AG08395 (cell line): ENCODE data around the gene GPATCH1.
"Not testable (repeated sequence)": the region's sequence is repeated elsewhere in the genome, so short reads cannot be mapped to it uniquely, and the experiment has no call there.

Experiments used
- DNase-seq: peaks from one replicate; pipeline ENCODE4 v3.0.0; 2012; ENCODE audit warnings: mixed read lengths, low spot score

The GPATCH1 gene

DNA sequence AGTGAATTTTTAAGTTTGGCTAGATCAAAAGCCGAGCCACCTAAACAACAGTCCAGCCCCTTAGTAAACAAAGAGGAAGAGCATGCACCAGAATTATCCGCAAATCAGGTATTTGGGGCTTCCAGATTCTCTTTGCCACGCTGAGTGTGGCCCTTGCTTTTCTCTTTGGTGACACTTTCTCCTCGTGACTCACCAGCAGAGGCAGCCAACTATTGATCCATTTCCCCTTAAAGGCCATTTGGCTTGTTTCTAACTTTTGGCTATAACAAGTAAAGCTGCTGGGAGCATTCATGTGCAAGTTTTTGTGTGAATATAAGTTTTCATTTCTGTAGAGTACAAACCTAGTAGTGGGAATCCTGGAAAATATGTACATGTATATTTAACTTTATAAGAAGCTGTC is 33.3 kb downstream of the GPATCH1 start:
- no peak for DNase-seq

DNA sequence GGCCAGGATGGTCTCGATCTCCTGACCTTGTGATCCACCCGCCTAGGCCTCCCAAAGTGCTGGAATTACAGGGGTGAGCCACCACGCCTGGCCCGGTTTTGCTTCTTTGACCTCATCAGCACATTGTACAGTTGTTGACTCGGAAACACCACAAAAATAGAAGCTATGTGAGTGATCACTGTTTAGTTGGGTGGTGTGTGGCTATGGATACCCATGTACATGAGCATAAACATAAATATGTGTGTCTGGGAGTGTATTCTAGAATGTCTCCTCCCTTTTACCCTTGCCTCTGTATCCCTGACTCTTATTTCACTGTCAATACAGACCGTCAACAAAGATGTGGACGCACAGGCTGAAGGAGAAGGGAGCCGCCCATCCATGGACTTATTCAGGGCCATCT is 36.5 kb downstream of the GPATCH1 start:
- no peak for DNase-seq

DNA sequence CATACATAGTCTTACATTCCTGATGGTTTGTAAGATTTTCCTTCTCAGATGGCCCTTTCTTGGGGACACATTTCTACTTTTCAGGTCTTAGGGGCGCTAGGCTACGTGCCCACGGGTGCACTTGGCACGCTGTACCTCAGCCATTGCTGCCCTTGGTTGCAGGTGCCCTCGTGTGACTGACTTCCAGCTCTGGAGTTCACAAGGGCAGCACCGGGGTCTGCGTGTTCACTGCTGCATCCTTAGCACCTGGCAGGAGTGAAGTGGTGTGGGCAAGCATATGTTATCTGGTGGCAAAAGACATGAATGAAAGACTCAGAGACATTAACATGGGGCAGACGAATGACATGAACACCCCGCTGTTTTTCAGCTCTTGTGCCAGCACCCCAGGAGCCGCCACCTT is 37.7 kb downstream of the GPATCH1 start:
- DNase-seq: no peak

DNA sequence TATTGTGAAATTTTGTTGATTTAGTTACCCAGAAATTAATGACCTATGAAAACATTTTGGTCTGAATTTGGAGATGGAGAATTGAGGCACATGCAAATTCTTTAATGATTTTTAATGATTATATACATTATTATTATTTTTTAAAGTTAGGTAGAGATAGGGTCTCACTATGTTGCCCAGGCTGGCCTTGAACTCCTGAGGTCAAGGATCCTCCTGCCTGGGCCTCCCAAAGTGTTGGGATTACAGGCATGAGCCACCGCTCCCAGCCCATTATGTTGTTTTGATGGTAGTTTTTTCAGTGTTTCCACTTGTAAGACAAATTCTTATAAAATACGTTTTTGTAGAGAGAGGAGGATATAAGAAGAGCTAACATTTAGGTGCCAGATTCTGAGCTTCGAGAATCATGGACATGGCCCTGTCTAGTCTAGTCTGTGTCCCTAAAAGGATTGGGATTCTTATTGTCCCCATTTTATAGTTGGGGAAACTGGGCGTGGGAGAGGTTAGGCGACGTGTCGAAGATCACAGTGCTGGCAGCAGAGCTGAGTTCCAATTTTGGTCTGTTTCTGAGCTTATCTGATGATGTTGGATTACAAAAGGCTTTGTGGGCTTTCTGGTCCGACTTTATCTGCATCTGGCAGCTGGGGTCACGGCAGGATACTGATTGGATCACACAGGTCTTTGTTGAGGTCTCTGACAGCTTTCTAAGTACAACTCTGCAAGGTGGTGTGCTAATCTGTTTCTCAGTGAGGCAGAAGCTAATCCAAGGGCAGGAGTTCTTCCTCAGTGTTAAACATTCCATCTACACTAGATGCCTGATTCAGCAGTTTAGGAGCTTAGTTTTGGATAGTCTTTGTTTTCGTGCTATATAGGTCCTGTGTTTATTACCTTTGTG is 43.5 kb downstream of the GPATCH1 start:
- no peak for DNase-seq

DNA sequence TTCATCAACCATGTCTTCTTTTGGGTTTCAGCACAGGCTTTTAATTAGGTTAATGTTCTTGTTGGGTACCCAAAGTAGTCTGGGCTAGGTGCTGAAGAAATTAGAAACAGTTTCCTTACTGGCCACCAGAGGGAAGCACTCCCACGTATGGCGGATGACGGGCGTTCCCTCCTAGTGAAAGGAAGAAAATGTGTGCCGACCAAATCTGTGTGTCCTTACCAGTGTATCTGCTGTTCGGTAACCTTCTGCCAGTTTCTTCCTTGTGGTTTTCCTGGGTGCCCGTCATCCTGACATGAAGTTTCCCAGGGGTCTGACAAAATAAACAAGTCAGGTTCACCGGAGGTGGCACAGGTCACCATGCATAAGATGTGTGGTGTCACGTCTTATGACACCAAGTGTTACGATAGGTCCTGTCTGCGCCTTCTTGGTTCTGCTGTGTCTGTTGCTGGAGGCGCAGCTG is 45.0 kb downstream of the GPATCH1 start:
- DNase-seq: peak; percentile 88

DNA sequence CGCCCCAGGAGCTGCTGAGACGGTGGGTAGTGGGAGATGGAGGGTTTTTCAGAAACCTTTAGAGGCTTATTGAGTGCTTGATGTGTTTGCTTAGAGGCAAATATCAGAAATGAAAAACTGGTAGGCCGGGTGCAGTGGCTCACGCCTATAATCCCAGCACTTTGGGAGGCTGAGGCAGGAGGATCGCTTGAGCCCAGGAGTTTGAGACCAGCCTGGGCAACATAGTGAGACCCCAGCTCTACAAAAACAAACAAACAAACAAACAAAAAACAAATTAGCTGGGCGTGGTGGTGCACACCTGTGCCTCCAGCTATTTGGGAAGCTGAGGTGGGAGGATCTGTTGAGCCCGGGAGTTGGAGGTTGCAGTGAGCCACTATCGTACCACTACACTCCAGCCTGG is 45.7 kb downstream of the GPATCH1 start:
- DNase-seq: not testable (repeated sequence)

DNA sequence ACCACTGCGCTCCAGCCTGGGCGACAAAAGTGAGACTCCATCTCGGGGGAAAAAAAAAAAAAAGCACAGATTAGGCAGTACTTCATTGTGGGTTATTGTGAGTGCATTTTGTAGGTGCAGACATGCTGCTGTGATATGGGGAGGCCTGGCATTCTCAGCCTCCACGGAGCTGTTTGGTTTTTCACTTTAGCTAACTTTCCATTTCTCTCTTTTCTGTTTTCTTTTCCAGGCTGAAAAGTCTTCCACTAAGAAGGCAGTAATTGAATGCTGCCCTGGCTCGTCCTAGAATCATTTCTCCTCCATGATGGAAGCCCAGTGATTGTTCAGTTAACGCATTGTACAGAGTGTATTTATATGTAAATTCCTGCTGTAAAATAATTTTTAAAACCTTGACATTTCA is 48.9 kb downstream of the GPATCH1 start:
- DNase-seq: no peak

DNA sequence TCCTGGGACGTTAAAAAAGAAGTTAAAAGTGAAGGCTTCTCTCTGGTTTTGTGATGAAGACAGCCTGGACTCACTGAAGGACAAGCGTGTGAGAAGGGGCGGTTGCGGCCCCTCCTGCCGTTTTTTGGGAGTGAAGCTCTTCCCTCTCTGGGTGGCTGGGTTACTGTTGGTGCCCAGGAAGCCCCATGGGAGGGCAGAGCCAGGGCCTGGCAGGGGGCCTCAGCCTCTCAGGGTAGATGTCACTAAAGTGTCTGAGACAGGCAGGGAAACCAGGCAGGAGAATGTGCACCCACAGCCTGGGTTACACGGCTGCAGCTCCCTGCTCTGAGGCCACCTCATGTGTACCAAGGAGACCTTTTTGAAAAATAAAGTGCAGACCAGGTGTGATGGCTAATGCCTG is 49.5 kb downstream of the GPATCH1 start:
- DNase-seq: no peak

DNA sequence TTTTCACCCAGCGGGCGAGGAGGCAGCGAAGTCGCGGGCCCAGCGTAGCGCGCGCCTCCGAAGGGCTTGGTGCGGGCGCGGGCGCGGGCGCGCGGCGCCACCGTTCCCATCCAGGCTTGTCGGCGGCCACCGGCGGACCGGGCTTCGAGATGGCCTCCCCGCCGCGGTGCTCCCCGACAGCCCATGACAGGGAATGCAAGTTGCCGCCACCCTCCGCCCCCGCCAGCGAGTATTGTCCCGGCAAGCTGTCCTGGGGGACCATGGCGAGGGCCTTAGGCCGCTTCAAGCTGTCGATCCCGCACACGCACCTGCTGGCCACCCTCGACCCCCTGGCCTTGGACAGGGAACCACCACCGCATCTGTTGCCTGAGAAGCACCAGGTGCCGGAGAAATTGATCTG is 51.0 kb downstream of the GPATCH1 start, which contains the start of gene WDR88:
WDR88 (plus strand) TSS at position 94 of the 400 bp plus-strand sequence; CDS start at position 150, 56 bp downstream.
- no peak for DNase-seq

DNA sequence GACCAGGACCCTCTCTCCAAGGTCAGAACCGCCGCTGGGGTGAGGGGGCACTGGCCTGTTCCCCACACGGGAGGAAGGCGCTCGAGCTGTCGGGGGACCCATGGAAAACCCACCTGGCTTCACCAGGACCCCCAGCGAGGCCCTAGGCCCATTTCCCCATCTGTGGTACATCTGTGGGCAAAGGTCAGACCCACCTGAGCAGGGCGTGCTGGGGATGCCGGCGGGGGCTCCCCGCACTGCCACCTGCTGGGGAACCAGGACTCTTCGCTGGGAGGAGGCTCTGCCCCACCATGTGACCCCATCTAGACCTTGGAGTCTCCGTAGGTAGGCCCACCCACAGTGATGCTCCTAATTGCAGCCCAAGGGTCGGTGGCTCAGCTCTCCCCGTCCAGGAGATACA is 51.4 kb downstream of the GPATCH1 start:
- DNase-seq: no peak

DNA sequence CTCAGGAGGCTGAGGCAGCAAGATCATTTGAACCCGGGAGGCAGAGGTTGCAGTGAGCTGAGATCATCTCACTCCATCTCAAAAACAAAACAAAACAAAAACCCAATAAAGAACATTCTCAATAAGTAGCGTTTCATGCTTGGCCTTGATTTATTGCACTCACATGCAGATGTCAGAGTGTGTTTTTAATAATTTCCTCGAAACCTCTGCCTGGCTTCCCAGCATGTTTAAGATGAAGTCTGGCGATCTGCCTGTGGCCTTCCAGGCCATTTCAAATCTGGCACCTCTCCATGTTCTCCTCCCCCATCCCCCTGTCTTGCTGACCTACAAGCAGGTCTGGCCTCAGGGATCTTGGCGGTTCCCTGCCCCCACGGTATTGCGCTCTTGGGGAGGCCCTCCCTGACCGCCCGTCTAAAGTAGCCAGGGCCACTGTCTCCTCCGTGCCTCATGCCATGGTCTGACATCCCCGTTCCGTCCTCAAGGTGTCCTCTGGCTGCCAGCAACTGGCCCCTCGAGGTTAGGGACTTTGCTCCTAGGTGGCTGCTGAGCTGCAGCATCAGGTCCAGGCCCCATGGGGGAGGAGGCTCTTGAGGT is 52.6 kb downstream of the GPATCH1 start:
- no peak for DNase-seq

DNA sequence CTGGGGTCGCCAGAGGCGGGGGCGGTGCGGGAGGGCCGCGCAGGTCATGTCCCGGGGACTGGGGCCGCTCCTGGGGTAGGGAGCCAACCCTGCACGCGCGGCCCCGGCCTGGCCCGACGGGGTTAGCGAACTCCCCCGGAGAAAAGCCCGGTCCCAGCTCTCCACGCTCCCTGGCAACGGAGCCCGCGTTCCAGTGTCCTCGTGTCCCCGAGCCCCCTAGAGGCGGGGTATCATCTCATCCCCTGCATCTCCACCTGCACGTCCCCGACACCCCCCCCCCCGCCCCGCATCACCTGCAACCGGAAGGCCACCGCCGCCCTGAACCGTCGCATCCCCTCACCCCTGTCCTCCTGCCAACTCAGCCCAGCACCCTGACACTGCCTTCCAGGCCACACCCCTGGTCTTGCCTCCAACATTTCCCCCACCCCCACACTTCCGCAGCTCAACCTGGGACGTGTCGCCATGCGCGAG is 53.6 kb downstream of the GPATCH1 start:
- DNase-seq: no peak

DNA sequence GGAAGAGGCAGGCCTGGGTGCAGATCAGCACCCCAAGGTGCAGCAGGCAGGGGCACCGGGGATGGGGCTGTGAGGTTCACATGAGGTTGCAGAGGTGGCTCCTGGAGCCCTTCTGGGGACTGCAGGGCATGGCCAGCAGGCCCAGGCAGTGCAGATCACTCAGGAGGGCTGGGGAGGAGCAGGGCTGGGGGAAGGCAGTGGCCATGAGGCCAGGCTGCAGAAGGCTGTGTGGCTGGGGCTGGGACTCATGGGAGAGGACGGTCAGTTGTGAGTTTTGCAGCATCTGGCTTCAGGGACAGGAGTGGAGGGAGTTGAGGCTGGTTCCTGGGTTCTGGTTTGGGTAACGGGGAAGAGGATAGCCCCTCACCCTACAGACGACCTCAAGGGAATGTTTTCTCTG is 58.2 kb downstream of the GPATCH1 start:
- DNase-seq: no peak

DNA sequence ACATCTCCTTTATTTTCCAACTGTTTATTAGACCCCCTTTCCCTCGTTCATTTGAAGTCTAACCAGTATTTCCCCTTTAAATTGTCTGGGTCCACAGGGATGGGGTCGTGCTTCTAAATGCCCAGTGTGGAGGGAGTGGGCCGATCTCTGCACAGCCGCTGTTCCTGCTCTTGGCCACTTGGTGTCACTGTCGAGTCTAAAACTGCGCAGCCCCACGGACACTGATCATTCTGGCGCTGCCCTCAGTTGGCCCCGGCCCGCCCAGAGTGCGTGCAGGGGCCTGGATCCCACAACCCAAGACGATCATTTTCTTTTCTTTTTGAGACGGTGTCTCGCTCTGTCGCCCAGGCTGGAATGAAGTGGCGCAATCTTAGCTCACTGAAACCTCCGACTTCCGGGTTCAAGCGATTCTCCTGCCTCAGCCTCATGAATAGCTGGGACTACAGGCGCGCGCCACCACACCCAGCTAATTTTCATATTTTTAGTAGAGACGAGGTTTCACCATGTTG is 63.0 kb downstream of the GPATCH1 start:
- DNase-seq: peak; percentile 88

DNA sequence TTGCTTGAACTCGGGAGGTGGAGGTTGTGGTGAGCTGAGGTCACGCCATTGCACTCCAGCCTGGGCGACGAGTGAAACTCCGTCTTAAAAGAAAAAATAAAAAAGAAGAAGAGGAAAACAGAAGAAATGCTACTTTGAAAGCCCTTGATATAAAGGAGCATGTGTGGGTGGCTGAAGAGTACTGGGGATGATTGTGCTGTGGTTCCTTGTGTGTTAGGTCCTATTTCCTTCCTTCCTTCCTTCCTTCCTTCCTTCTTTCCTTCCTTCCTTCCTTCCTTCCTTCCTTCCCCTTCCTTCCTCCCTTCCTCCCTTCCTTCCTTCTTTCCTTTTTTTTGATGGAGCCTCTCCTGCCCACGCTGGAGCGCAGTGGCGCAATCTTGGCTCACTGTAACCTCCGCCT is 65.2 kb downstream of the GPATCH1 start:
- DNase-seq: no peak

DNA sequence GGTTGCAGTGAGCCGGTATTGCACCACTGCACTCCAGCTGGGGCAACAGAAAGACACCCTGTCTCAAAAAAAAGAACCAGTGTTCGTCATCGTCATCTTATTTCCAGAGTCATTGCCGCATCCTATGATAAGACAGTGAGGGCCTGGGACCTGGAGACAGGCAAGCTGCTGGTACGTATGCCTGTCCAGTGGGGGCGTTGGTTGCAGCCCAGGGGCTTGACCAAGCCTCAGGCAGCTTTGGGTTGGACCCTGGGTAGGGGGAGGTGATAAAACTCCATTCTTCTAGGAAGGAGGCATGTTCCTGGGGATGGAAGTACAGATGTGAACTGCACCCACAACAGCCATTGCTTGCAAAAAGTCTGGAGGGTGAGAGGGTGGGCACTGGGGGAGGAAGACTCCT is 66.6 kb downstream of the GPATCH1 start:
- no peak for DNase-seq

DNA sequence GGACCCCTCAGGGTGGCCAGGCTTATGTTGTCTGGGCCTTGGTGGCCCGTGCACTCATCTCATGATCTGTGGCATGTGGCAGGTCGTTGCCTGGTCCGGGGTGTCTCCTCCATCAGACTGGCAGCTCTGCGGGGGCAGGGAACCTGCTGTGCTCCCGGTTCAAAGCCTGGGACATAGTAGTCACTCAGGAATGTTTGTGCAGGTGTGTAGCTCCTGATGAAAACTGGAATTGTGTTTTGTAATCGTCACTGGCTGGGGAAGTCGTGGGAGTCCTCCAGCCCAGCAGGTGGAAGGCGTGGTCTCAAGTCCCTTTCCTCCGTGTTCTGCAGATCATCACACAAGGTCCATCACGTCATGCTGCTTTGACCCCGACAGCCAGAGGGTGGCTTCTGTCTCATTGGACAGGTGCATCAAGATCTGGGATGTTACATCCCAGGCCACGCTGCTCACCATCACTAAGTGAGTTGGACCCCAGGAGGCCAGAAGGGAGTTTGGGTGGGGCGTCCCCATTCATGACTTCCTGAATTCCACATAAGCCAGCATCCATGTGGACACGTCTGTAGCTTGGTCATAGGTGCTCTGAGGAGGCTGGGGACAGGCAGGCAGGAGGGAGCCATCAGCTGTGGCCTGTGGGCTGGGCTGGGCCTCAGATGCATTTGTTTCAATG is 70.0 kb downstream of the GPATCH1 start:
- no peak for DNase-seq

DNA sequence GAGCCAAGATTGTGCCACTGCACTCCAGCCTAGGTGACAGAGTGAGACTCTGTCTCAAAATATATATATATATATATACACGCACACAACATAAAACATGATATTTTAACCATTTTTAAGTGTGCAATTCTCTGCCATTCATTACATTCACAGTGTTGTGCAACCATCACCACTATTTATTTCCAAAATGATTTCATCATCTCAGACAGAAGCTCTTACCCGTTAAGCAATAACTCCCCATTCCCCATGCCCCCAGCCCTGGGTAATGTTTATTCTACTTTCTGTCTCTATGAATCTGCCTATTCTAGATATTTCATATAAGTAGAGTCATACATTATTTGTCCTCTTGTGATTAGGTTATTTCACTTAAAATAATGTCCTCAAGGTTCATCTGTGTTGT is 71.2 kb downstream of the GPATCH1 start:
- DNase-seq: no peak

DNA sequence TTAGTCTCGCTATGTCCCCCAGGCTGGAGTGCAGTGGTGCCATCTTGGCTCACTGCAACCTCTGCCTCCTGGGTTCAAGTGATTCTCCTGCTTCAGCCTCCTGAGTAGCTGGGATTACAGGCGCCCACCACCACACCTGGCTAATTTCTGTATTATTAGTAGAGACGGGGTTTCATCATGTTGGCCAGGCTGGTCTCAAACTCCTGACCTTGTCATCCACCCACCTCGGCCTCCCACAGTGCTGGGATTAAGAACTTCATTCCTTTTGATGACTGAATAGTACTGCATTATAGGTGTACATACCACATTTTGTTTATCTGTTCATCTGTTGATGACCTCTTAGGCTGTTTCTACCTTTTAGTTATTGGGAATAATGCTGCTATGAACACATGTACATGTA is 71.6 kb downstream of the GPATCH1 start:
- DNase-seq: not testable (repeated sequence)

DNA sequence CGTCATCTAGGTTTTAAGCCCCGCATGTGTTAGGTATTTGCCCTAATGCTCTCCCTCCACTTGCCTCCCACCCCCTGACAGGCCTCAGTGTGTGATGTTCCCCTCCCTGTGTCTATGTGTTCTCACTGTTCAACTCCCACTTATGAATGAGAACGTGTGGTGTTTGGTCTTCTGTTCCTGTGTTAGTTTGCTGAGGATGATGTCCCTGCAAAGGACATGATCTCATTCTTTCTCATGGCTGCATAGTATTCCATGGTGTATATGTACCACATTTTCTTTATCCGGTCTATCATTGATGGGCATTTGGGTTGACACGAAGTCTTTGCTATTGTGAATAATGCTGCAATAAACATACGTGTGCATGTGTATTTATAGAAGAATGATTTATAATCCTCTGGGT is 73.3 kb downstream of the GPATCH1 start:
- not testable (repeated sequence) for DNase-seq

DNA sequence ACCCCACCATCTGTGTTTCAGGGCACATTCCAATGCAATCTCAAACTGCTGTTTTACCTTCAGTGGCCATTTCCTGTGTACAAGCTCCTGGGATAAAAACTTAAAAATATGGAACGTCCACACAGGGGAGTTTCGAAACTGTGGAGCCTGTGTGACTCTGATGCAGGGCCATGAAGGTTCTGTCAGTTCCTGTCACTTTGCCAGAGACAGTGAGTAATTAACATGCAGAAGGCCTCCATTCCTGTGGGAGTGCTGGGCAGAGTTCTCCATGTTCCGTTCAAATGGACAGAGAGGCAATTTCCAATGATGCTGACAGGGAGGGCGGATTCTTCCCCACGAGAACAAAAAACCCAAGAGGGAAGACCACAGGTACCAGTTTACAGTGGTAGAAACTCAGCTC is 75.4 kb downstream of the GPATCH1 start:
- peak; percentile 35 for DNase-seq

DNA sequence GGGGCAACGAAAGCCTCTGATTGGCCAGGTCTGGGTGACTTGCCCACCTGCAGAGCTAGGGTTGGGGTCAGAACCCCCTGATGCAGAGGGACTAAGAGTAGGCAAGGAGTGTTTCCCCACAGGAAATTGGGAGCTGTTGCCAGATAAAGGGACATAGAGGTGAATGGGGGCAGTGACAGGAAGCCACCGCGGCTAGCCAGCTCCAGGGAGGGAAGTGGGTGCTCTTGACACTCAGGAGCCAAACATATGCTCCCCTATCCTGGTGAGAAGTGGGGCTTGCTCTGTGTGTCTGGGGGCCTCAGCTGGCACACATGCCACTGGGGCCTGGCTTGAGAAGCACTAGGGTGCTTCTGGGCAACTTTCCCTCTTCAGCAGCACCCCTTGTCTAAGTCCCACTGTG is 76.9 kb downstream of the GPATCH1 start:
- DNase-seq: no peak

DNA sequence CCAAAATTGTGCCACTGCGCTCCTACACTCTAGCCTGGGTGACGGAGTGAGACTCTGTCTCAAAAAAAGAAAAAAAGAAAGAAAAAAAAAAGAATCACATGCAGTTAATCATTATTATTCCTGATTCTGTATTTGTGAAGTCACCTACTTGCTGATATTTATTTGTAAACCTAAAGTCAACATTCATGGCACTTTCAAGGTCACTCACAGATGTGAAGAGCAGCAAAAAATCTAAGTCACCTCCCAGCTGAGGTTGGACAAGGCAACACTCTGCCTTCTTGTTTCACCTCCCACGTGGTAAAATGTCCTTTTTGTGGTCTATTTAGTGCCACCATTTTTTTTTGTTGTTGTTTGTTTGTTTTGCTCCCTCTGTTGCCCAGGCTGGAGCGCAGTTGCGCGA is 77.4 kb downstream of the GPATCH1 start:
- no peak for DNase-seq
